GM13977 (cell line): ENCODE data around the gene SLC30A2.

ENCODE experiments used
- DNase-seq: peaks from one replicate; pipeline ENCODE4 v3.0.0; 2012; ENCODE audit warnings: low spot score
- in situ Hi-C: fragments of 300-500 bp; cut with MboI; formaldehyde crosslinking; loops from one replicate; pipeline ENCODE4 v1.12.0; 2022; ENCODE audit warnings: low sequenced_read_pairs, low pct_unique_long_range_greater_than_20kb, mixed read lengths, inconsistent platforms; ENCODE audit not compliant: unreplicated experiment
- TF ChIP-seq, protein P1 (sequence below): IDR thresholded peaks from 2 replicates; pipeline ENCODE4 v1.5.1; 2012; ENCODE audit warnings: mild to moderate bottlenecking, control low read depth; ENCODE audit not compliant: insufficient read depth; ENCODE audit errors: extremely low read depth, missing control alignments

SLC30A2 gene

GRCh38 chr1:25994402-25995150, 51.3 kb downstream of the SLC30A2 start:
- no peak for DNase-seq
- in situ Hi-C loops = loop anchor here (10.0 kb wide), 1 partner anchor 100 kb away; no protein-coding TSS in a partner anchor
- TF ChIP-seq, protein P1, sequence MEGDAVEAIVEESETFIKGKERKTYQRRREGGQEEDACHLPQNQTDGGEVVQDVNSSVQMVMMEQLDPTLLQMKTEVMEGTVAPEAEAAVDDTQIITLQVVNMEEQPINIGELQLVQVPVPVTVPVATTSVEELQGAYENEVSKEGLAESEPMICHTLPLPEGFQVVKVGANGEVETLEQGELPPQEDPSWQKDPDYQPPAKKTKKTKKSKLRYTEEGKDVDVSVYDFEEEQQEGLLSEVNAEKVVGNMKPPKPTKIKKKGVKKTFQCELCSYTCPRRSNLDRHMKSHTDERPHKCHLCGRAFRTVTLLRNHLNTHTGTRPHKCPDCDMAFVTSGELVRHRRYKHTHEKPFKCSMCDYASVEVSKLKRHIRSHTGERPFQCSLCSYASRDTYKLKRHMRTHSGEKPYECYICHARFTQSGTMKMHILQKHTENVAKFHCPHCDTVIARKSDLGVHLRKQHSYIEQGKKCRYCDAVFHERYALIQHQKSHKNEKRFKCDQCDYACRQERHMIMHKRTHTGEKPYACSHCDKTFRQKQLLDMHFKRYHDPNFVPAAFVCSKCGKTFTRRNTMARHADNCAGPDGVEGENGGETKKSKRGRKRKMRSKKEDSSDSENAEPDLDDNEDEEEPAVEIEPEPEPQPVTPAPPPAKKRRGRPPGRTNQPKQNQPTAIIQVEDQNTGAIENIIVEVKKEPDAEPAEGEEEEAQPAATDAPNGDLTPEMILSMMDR = no peak

- TF ChIP-seq, protein P1 = no peak
- DNase-seq = no peak
- in situ Hi-C loops = loop anchor here (10.0 kb wide), 1 partner anchor 99 kb away; no protein-coding TSS in a partner anchor
Measured at GRCh38 chr1:25993197-25993951, 52.5 kb downstream of the SLC30A2 start.

GRCh38 chr1:25992689-25993171, 53.2 kb downstream of the SLC30A2 start:
- TF ChIP-seq, protein P1 = no peak
- in situ Hi-C loops = loop anchor here (10.0 kb wide), 1 partner anchor 98 kb away; no protein-coding TSS in a partner anchor
- no peak for DNase-seq

GRCh38 chr1:25991937-25992688, 53.8 kb downstream of the SLC30A2 start:
- TF ChIP-seq, protein P1 = no peak
- in situ Hi-C loops = loop anchor here (10.0 kb wide), 1 partner anchor 97 kb away; no protein-coding TSS in a partner anchor
- no peak for DNase-seq

DNA sequence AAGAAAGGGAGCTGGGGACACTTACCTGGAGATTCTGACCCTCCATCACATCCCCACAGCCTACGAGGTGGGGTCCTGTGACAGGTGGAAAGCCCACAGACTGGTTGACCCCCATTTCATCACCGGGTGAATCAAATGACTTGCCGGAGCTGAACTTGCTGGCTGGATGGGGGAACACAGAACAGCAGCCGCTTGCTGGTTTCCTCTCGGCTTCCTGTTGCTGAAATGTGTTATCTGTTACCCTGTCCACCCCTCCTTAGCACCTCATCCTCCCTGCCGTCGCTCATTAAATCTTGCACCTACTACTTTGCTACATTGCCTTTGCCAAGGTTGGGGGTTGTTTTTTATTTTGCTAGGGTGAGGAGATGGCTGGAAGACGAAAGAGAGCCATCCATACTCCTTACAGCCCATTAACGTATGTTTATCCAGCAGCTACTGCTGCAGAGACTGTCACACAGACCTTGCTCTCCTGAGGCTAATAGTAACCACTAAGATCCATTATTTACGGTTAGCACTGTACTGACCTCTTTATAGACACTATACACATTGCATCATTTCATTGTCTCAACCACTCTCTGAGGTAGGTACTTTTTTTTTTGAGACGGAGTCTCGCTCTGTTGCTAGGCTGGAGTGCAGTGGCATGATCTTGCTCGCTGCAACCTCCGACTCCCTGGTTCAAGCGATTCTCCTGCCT, 55.1 kb downstream of the SLC30A2 start:
- TF ChIP-seq, protein P1 = no peak
- DNase-seq = no peak
- in situ Hi-C loops = loop anchor here (10.0 kb wide), 1 partner anchor 96 kb away; no protein-coding TSS in a partner anchor
